Choroid plexus epithelial cell (primary cell): ENCODE data around the gene TMEM271.
"Not testable (repeated sequence)": the region's sequence is repeated elsewhere in the genome, so short reads cannot be mapped to it uniquely, and the experiment has no call there.

Experiments used
- DNase-seq: peaks from one replicate; pipeline ENCODE4 v3.0.0-alpha.2; 2010; ENCODE audit warnings: low read depth
- H3K4me3 ChIP-seq: 2 replicates; pipeline ENCODE4 v1.5.1; 2011; ENCODE audit warnings: low read depth, mild to moderate bottlenecking, control low read depth, low read length, moderate library complexity
- CTCF ChIP-seq: conservative IDR thresholded peaks from 2 replicates; pipeline ENCODE4 v1.5.1; 2011; ENCODE audit warnings: low read depth, mild to moderate bottlenecking, control low read depth, inconsistent platforms, low read length, moderate library complexity

TMEM271 gene

GRCh38 chr4:552019-552418, 24.1 kb downstream of the TMEM271 start:
- no peak for DNase-seq
- no peak for TF ChIP-seq CTCF
- no peak overlapping the region for H3K4me3 ChIP-seq

- not testable (repeated sequence) for DNase-seq, H3K4me3 ChIP-seq
These were observed 25.8 kb downstream of the TMEM271 start for GRCh38 chr4:550268-550667.

- H3K4me3 ChIP-seq, result no peak overlapping the region
- TF ChIP-seq CTCF, result no peak
- DNase-seq, result peak; percentile 6
These were observed 27.1 kb downstream of the TMEM271 start for GRCh38 chr4:548976-549375.

- no peak overlapping the region for H3K4me3 ChIP-seq
- no peak for TF ChIP-seq CTCF
- DNase-seq, result no peak
These were observed 30.5 kb downstream of the TMEM271 start for GRCh38 chr4:545612-546011.

GRCh38 chr4:544386-545105, 31.5 kb downstream of the TMEM271 start:
- no peak for TF ChIP-seq CTCF
- no peak overlapping the region for H3K4me3 ChIP-seq
- no peak for DNase-seq

- no peak overlapping the region for H3K4me3 ChIP-seq
- TF ChIP-seq CTCF, result no peak
- DNase-seq, result no peak
These were observed 34.8 kb downstream of the TMEM271 start for GRCh38 chr4:541271-541670.

GRCh38 chr4:538542-539142, 37.5 kb downstream of the TMEM271 start:
- no peak overlapping the region for H3K4me3 ChIP-seq
- TF ChIP-seq CTCF, result no peak
- no peak for DNase-seq
